Neuron (in vitro differentiated cells): ENCODE results near the gene ZNF423.

Source experiments
- H2AFZ ChIP-seq: one replicate; pipeline ENCODE4 v1.6.1; 2013; ENCODE audit warnings: low read depth, mild to moderate bottlenecking, inconsistent platforms, low read length, moderate library complexity
- H3K27me3 ChIP-seq: one replicate; pipeline ENCODE4 v1.6.1; 2013; ENCODE audit warnings: low read length; ENCODE audit not compliant: insufficient read depth
- H3K36me3 ChIP-seq: one replicate; pipeline ENCODE4 v1.6.1; 2013; ENCODE audit warnings: low read length; ENCODE audit not compliant: insufficient read depth
- H3K4me1 ChIP-seq: one replicate; pipeline ENCODE4 v1.6.1; 2013; ENCODE audit warnings: low read length; ENCODE audit not compliant: insufficient read depth
- H3K4me3 ChIP-seq: 2 replicates; pipeline ENCODE4 v1.5.1; 2013; ENCODE audit warnings: mild to moderate bottlenecking, low read length, moderate library complexity
- H3K9me3 ChIP-seq: one replicate; pipeline ENCODE4 v1.6.1; 2013; ENCODE audit warnings: low read length

Gene ZNF423

GRCh38 chr16:49653577-49653976 is 202.3 kb downstream of the ZNF423 start:
- no peak overlapping the region for H2AFZ ChIP-seq
- no peaks in the 10 kb centered on the region for H3K36me3 ChIP-seq
- H3K4me1 ChIP-seq, result peaks cover 3% of the 10 kb centered on the region
- no peaks in the 10 kb centered on the region for H3K27me3 ChIP-seq
- H3K4me3 ChIP-seq, result no peak overlapping the region
- no peaks in the 10 kb centered on the region for H3K9me3 ChIP-seq

GRCh38 chr16:49653173-49653570 is 202.7 kb downstream of the ZNF423 start:
- no peaks in the 10 kb centered on the region for H3K27me3 ChIP-seq
- H3K36me3 ChIP-seq, result no peaks in the 10 kb centered on the region
- H2AFZ ChIP-seq, result no peak overlapping the region
- H3K9me3 ChIP-seq, result no peaks in the 10 kb centered on the region
- H3K4me1 ChIP-seq, result peaks cover 3% of the 10 kb centered on the region
- no peak overlapping the region for H3K4me3 ChIP-seq

GRCh38 chr16:49652456-49653172 is 203.3 kb downstream of the ZNF423 start:
- H3K4me3 ChIP-seq, result no peak overlapping the region
- H3K4me1 ChIP-seq, result peaks cover 3% of the 10 kb centered on the region
- no peak overlapping the region for H2AFZ ChIP-seq
- peaks cover 4% of the 10 kb centered on the region for H3K9me3 ChIP-seq
- H3K27me3 ChIP-seq, result no peaks in the 10 kb centered on the region
- H3K36me3 ChIP-seq, result no peaks in the 10 kb centered on the region

GRCh38 chr16:49651996-49652395 is 203.9 kb downstream of the ZNF423 start:
- Histone ChIP-seq H3K27me3 (no peaks in the 10 kb centered on the region), H3K9me3 (peaks cover 8% of the 10 kb centered on the region), H2AFZ (no peak overlapping the region), H3K4me3 (no peak overlapping the region), H3K4me1 (peaks cover 3% of the 10 kb centered on the region), H3K36me3 (peaks cover under 1% of the 10 kb centered on the region)

GRCh38 chr16:49651226-49651625 is 204.7 kb downstream of the ZNF423 start:
- Histone ChIP-seq H3K9me3 (peaks cover 10% of the 10 kb centered on the region), H3K27me3 (no peaks in the 10 kb centered on the region)

GRCh38 chr16:49650603-49651002 is 205.3 kb downstream of the ZNF423 start:
- no peak overlapping the region for H2AFZ ChIP-seq
- no peaks in the 10 kb centered on the region for H3K27me3 ChIP-seq
- H3K4me1 ChIP-seq, result peaks cover 3% of the 10 kb centered on the region
- H3K4me3 ChIP-seq, result no peak overlapping the region
- peaks cover 3% of the 10 kb centered on the region for H3K36me3 ChIP-seq
- H3K9me3 ChIP-seq, result peaks cover 10% of the 10 kb centered on the region

More at GRCh38 chr16:49651226-49651625, 204.7 kb downstream of the ZNF423 start:
- H2AFZ ChIP-seq, result no peak overlapping the region
- H3K36me3 ChIP-seq, result peaks cover 3% of the 10 kb centered on the region
- peaks cover 3% of the 10 kb centered on the region for H3K4me1 ChIP-seq
- no peak overlapping the region for H3K4me3 ChIP-seq

- peaks cover 3% of the 10 kb centered on the region for H3K4me1 ChIP-seq
- H3K27me3 ChIP-seq, result no peaks in the 10 kb centered on the region
- H3K36me3 ChIP-seq, result peaks cover 3% of the 10 kb centered on the region
- no peak overlapping the region for H2AFZ ChIP-seq
- no peak overlapping the region for H3K4me3 ChIP-seq
- H3K9me3 ChIP-seq, result peaks cover 10% of the 10 kb centered on the region
These were observed 206.7 kb downstream of the ZNF423 start for GRCh38 chr16:49649013-49649765.

GRCh38 chr16:49647673-49648072 is 208.2 kb downstream of the ZNF423 start:
- Histone ChIP-seq H3K4me3 (no peak overlapping the region), H3K27me3 (no peaks in the 10 kb centered on the region), H2AFZ (no peak overlapping the region), H3K9me3 (peaks cover 10% of the 10 kb centered on the region), H3K36me3 (peaks cover 3% of the 10 kb centered on the region), H3K4me1 (no peaks in the 10 kb centered on the region)

GRCh38 chr16:49645263-49645662 is 210.6 kb downstream of the ZNF423 start:
- peaks cover 10% of the 10 kb centered on the region for H3K9me3 ChIP-seq

GRCh38 chr16:49644145-49644463 is 211.8 kb downstream of the ZNF423 start:
- H3K9me3 ChIP-seq, result peaks cover 10% of the 10 kb centered on the region
- peaks cover 24% of the 10 kb centered on the region for H3K4me1 ChIP-seq
- peaks cover 3% of the 10 kb centered on the region for H3K36me3 ChIP-seq
- no peak overlapping the region for H3K4me3 ChIP-seq
- no peak overlapping the region for H2AFZ ChIP-seq
- H3K27me3 ChIP-seq, result no peaks in the 10 kb centered on the region

More at GRCh38 chr16:49645263-49645662, 210.6 kb downstream of the ZNF423 start:
- peaks cover 3% of the 10 kb centered on the region for H3K36me3 ChIP-seq
- no peak overlapping the region for H2AFZ ChIP-seq
- peaks cover 15% of the 10 kb centered on the region for H3K4me1 ChIP-seq
- no peaks in the 10 kb centered on the region for H3K27me3 ChIP-seq
- no peak overlapping the region for H3K4me3 ChIP-seq

GRCh38 chr16:49643429-49644144 is 212.3 kb downstream of the ZNF423 start:
- no peaks in the 10 kb centered on the region for H3K27me3 ChIP-seq
- H2AFZ ChIP-seq, result no peak overlapping the region
- peaks cover 10% of the 10 kb centered on the region for H3K9me3 ChIP-seq
- peaks cover 30% of the 10 kb centered on the region for H3K4me1 ChIP-seq
- H3K4me3 ChIP-seq, result no peak overlapping the region
- H3K36me3 ChIP-seq, result peaks cover 3% of the 10 kb centered on the region

- Histone ChIP-seq H3K4me3 (no peak overlapping the region), H3K36me3 (peaks cover 23% of the 10 kb centered on the region), H3K27me3 (no peaks in the 10 kb centered on the region), H3K4me1 (peaks cover 32% of the 10 kb centered on the region), H2AFZ (no peak overlapping the region), H3K9me3 (peaks cover 1% of the 10 kb centered on the region)
These were observed 214.7 kb downstream of the ZNF423 start for GRCh38 chr16:49641250-49641649.

- peaks cover 1% of the 10 kb centered on the region for H3K9me3 ChIP-seq
- no peaks in the 10 kb centered on the region for H3K27me3 ChIP-seq
- H3K36me3 ChIP-seq, result peaks cover 30% of the 10 kb centered on the region
- no peak overlapping the region for H3K4me3 ChIP-seq
- H3K4me1 ChIP-seq, result peaks cover 32% of the 10 kb centered on the region
- no peak overlapping the region for H2AFZ ChIP-seq
These were observed 215.3 kb downstream of the ZNF423 start for GRCh38 chr16:49640581-49640980.
